ENCODE data around the gene OR14A2. TPM values are rescaled to one million over a fixed set of nuclear protein-coding genes. Genes with fewer than 3 reads are reported as not detected.
"Not testable (repeated sequence)": the region's sequence is repeated elsewhere in the genome, so short reads cannot be mapped to it uniquely, and the experiment has no call there.

Gene OR14A2
- total RNA-seq, 1 experiment from 2014 or later = not detected

GRCh38 chr1:247746391-247746935 lies 1.5 kb downstream of the OR14A2 start:
- no peak overlapping the region for H2AFZ ChIP-seq
- BruUV-seq (replicated peaks) = no TSS peak
- no peaks in the 10 kb centered on the region for H3K27me3 ChIP-seq (ENCODE audit: insufficient read depth, low read depth)
- CTCF ChIA-PET = no interaction called here
- POLR2A ChIA-PET (ENCODE audit: unreplicated experiment) = no interaction called here
- no peaks in the 10 kb centered on the region for H3K79me2 ChIP-seq (ENCODE audit: low read depth)
- no peaks in the 10 kb centered on the region for H3F3A ChIP-seq (ENCODE audit: insufficient read depth, low read depth)
- no peak overlapping the region for H3K4me3 ChIP-seq
- no peaks in the 10 kb centered on the region for H3K9me3 ChIP-seq (ENCODE audit: insufficient read depth, low read depth)
- TF ChIP-seq CTCF (conservative IDR thresholded peaks at IDR 0.05) (no peak), EZH2 (IDR thresholded peaks at IDR 0.05; ENCODE audit: low read depth) (no peak)
- H3K36me3 ChIP-seq (ENCODE audit: low read depth) = no peaks in the 10 kb centered on the region
- DNase-seq = no peak
- H3K27ac ChIP-seq = no peak overlapping the region
- intact Hi-C loops (cut with micrococcal nuclease; ENCODE audit: unreplicated experiment) = no loop called here
- no peaks in the 10 kb centered on the region for H3K4me1 ChIP-seq (replicated peaks; ENCODE audit: insufficient read depth)
- H4K20me1 ChIP-seq (ENCODE audit: insufficient read depth) = no peaks in the 10 kb centered on the region
- H3K4me2 ChIP-seq = no peak overlapping the region
- no peaks in the 10 kb centered on the region; the same call in 1 of the 2 replicates for H3K9me2 ChIP-seq (ENCODE audit: insufficient read depth)

GRCh38 chr1:247742215-247742760 lies 5.7 kb downstream of the OR14A2 start:
- BruUV-seq (replicated peaks); H4K20me1 ChIP-seq (ENCODE audit: insufficient read depth); H3K27me3 ChIP-seq (ENCODE audit: insufficient read depth, low read depth); H3K4me2 ChIP-seq; DNase-seq; H3F3A ChIP-seq (ENCODE audit: insufficient read depth, low read depth); intact Hi-C loops (cut with micrococcal nuclease; ENCODE audit: unreplicated experiment); POLR2A ChIA-PET (ENCODE audit: unreplicated experiment); H3K4me3 ChIP-seq; H3K4me1 ChIP-seq (replicated peaks; ENCODE audit: insufficient read depth); H2AFZ ChIP-seq; H3K27ac ChIP-seq; CTCF ChIA-PET; H3K36me3 ChIP-seq (ENCODE audit: low read depth); H3K79me2 ChIP-seq (ENCODE audit: low read depth); H3K9me2 ChIP-seq (ENCODE audit: insufficient read depth); H3K9me3 ChIP-seq (ENCODE audit: insufficient read depth, low read depth): not testable (repeated sequence)

DNA sequence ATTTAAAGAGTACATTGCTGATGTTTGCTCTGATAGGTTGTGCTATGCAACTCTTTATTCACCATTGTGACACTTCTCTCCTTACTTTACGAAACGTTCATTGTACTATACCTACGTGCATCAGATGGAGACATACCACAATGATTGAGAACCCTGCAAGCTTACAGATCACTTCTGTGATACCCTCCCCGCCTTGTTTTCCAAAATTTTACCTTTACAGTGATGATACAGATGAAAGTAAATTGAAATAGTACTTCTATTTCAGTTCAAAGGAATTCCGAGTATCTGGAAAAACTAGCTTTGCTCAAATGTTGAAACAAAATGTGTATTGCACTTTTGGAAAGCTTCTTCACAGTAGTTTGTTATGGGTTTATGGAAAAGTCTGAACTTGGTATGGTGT lies 6.2 kb downstream of the OR14A2 start:
- CTCF ChIA-PET = no interaction called here
- Histone ChIP-seq H3F3A (ENCODE audit: insufficient read depth, low read depth) (no peaks in the 10 kb centered on the region), H3K27ac (no peak overlapping the region), H3K79me2 (ENCODE audit: low read depth) (no peaks in the 10 kb centered on the region), H3K36me3 (ENCODE audit: low read depth) (no peaks in the 10 kb centered on the region), H3K4me2 (no peak overlapping the region), H3K27me3 (ENCODE audit: insufficient read depth, low read depth) (no peaks in the 10 kb centered on the region), H4K20me1 (ENCODE audit: insufficient read depth) (no peaks in the 10 kb centered on the region), H3K9me2 (ENCODE audit: insufficient read depth) (no peaks in the 10 kb centered on the region; the same call in 1 of the 2 replicates), H3K9me3 (ENCODE audit: insufficient read depth, low read depth) (no peaks in the 10 kb centered on the region), H3K4me1 (replicated peaks; ENCODE audit: insufficient read depth) (no peaks in the 10 kb centered on the region), H2AFZ (no peak overlapping the region), H3K4me3 (no peak overlapping the region)
- DNase-seq = no peak
- POLR2A ChIA-PET (ENCODE audit: unreplicated experiment) = no interaction called here
- intact Hi-C loops (cut with micrococcal nuclease; ENCODE audit: unreplicated experiment) = no loop called here
- BruUV-seq (replicated peaks) = no TSS peak
- TF ChIP-seq EZH2 (IDR thresholded peaks at IDR 0.05; ENCODE audit: low read depth) = no peak
- TF ChIP-seq CTCF (conservative IDR thresholded peaks at IDR 0.05) = no peak

DNA sequence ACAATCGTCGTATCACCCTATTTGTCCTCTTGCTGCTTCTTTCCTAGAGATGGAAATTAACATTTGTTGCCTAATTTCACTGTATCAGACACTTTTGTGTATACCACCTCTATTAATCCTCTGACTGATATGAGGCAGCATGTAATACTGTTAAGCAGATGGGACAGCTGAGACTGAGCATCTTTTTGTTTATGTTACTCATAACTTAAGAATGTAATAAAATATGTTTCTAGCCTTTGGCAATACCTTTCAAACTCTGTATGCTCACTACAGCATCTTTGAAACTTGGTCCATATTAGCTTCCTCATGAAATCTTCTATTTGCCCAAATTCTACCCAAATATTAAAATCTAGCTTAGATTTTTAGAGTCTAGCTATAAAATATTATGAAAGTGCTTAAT lies 7.2 kb downstream of the OR14A2 start:
- CTCF ChIA-PET = no interaction called here

More for the DNA sequence above, 7.2 kb downstream of the OR14A2 start:
- Histone ChIP-seq H3K36me3 (ENCODE audit: low read depth) (no peaks in the 10 kb centered on the region), H3K9me2 (ENCODE audit: insufficient read depth) (no peaks in the 10 kb centered on the region; the same call in 1 of the 2 replicates), H3K9me3 (ENCODE audit: insufficient read depth, low read depth) (no peaks in the 10 kb centered on the region), H3F3A (ENCODE audit: insufficient read depth, low read depth) (no peaks in the 10 kb centered on the region), H3K4me3 (no peak overlapping the region), H3K4me2 (no peak overlapping the region), H4K20me1 (ENCODE audit: insufficient read depth) (no peaks in the 10 kb centered on the region), H3K79me2 (ENCODE audit: low read depth) (no peaks in the 10 kb centered on the region), H2AFZ (no peak overlapping the region), H3K27me3 (ENCODE audit: insufficient read depth, low read depth) (no peaks in the 10 kb centered on the region), H3K4me1 (replicated peaks; ENCODE audit: insufficient read depth) (no peaks in the 10 kb centered on the region), H3K27ac (no peak overlapping the region)
- DNase-seq = no peak
- TF ChIP-seq EZH2 (IDR thresholded peaks at IDR 0.05; ENCODE audit: low read depth) = no peak
- no peak for TF ChIP-seq CTCF (conservative IDR thresholded peaks at IDR 0.05)
- intact Hi-C loops (cut with micrococcal nuclease; ENCODE audit: unreplicated experiment) = no loop called here
- no TSS peak for BruUV-seq (replicated peaks)
- POLR2A ChIA-PET (ENCODE audit: unreplicated experiment) = no interaction called here
